ENCODE results near the gene PDK4. TPM values are rescaled to one million over a fixed set of nuclear protein-coding genes. Genes with fewer than 3 reads are reported as not detected.

Gene PDK4
- polyA plus RNA-seq (2012; ENCODE audit: insufficient read length, low read depth) = 3.9 TPM

- TF ChIP-seq REST (IDR thresholded peaks at IDR 0.05; ENCODE audit: insufficient read depth in 1 of 2, low read depth in 2 of 2, low read length in 2 of 2) (no peak), FOXP2 (optimal IDR thresholded peaks at IDR 0.05; ENCODE audit: borderline replicate concordance, extremely low read depth, extremely low read length, insufficient read depth) (no peak), POLR2AphosphoS5 (IDR thresholded peaks at IDR 0.05; ENCODE audit: low read depth, low read length) (no peak), TAF1 (IDR thresholded peaks at IDR 0.05; ENCODE audit: borderline replicate concordance, insufficient read depth, low read length) (no peak), SIN3A (IDR thresholded peaks at IDR 0.05; ENCODE audit: borderline replicate concordance, insufficient read depth, low read length) (no peak)
Measured at GRCh38 chr7:95596198-95597063, at the start of gene PDK4. PDK4 (minus strand) TSS chr7:95596516; CDS start chr7:95596293, 223 bp downstream.

- no peak for TF ChIP-seq FOXP2 (optimal IDR thresholded peaks at IDR 0.05; ENCODE audit: borderline replicate concordance, extremely low read depth, extremely low read length, insufficient read depth)
- TF ChIP-seq REST (IDR thresholded peaks at IDR 0.05; ENCODE audit: insufficient read depth in 1 of 2, low read depth in 2 of 2, low read length in 2 of 2) = no peak
- no peak for TF ChIP-seq POLR2AphosphoS5 (IDR thresholded peaks at IDR 0.05; ENCODE audit: low read depth, low read length)
- TF ChIP-seq SIN3A (IDR thresholded peaks at IDR 0.05; ENCODE audit: borderline replicate concordance, insufficient read depth, low read length) = no peak
- no peak for TF ChIP-seq TAF1 (IDR thresholded peaks at IDR 0.05; ENCODE audit: borderline replicate concordance, insufficient read depth, low read length)
Measured at GRCh38 chr7:95642173-95642572, 45.9 kb upstream of the PDK4 start.

- TF ChIP-seq SIN3A (IDR thresholded peaks at IDR 0.05; ENCODE audit: borderline replicate concordance, insufficient read depth, low read length) = no peak
- TF ChIP-seq TAF1 (IDR thresholded peaks at IDR 0.05; ENCODE audit: borderline replicate concordance, insufficient read depth, low read length) = no peak
- no peak for TF ChIP-seq FOXP2 (optimal IDR thresholded peaks at IDR 0.05; ENCODE audit: borderline replicate concordance, extremely low read depth, extremely low read length, insufficient read depth)
- TF ChIP-seq POLR2AphosphoS5 (IDR thresholded peaks at IDR 0.05; ENCODE audit: low read depth, low read length) = no peak
- no peak for TF ChIP-seq REST (IDR thresholded peaks at IDR 0.05; ENCODE audit: insufficient read depth in 1 of 2, low read depth in 2 of 2, low read length in 2 of 2)
Measured at GRCh38 chr7:95636140-95636940, 40.0 kb upstream of the PDK4 start.

- TF ChIP-seq SIN3A (IDR thresholded peaks at IDR 0.05; ENCODE audit: borderline replicate concordance, insufficient read depth, low read length) (no peak), REST (IDR thresholded peaks at IDR 0.05; ENCODE audit: insufficient read depth in 1 of 2, low read depth in 2 of 2, low read length in 2 of 2) (no peak), POLR2AphosphoS5 (IDR thresholded peaks at IDR 0.05; ENCODE audit: low read depth, low read length) (no peak), FOXP2 (optimal IDR thresholded peaks at IDR 0.05; ENCODE audit: borderline replicate concordance, extremely low read depth, extremely low read length, insufficient read depth) (no peak), TAF1 (IDR thresholded peaks at IDR 0.05; ENCODE audit: borderline replicate concordance, insufficient read depth, low read length) (no peak)
Measured at GRCh38 chr7:95632609-95633008, 36.3 kb upstream of the PDK4 start.
